CD14-positive monocyte (primary cell): ENCODE results near the gene PLXDC2. TPM values are rescaled to one million over a fixed set of nuclear protein-coding genes. Genes with fewer than 3 reads are reported as not detected.

ENCODE experiments used
- DNase-seq, 3 donors: peaks; one replicate each; pipeline ENCODE4 v3.0.0-alpha.2; 2011 to 2022
- H2AFZ ChIP-seq: 2 replicates; pipeline ENCODE4 v1.6.0; 2012; ENCODE audit warnings: mild to moderate bottlenecking, low read depth, low read length, inconsistent platforms; ENCODE audit not compliant: insufficient read depth, poor library complexity, severe bottlenecking
- H3K27ac ChIP-seq, 2 donors: 1 replicate in 1 of 2; 2 replicates in 1 of 2; pipeline ENCODE4 v1.5.1; 2012 to 2013; ENCODE audit warnings: low read length in 2 of 2, control low read depth in 1 of 2, inconsistent platforms in 1 of 2, low read depth in 1 of 2, mild to moderate bottlenecking in 1 of 2
- H3K27me3 ChIP-seq, 2 donors: one replicate each; pipeline versions ENCODE4 v1.6.0 to v1.6.1; 2011 to 2013; ENCODE audit warnings: low read length in 2 of 2; ENCODE audit not compliant: control insufficient read depth in 2 of 2, insufficient read depth in 2 of 2
- H3K36me3 ChIP-seq, 2 donors: replicated peaks in 1 of 2; 1 replicate in 1 of 2; 2 replicates in 1 of 2; pipeline versions ENCODE4 v1.5.1 to v1.6.1; 2012 to 2013; ENCODE audit warnings: low read length in 2 of 2, control low read depth in 1 of 2, inconsistent platforms in 1 of 2, mild to moderate bottlenecking in 1 of 2; ENCODE audit not compliant: insufficient read depth in 2 of 2, control insufficient read depth in 1 of 2
- H3K4me1 ChIP-seq, 2 donors: 1 replicate in 1 of 2; 2 replicates in 1 of 2; pipeline versions ENCODE4 v1.5.1 to v1.6.1; 2012 to 2013; ENCODE audit warnings: low read length in 2 of 2, control low read depth in 1 of 2, inconsistent platforms in 1 of 2, mild to moderate bottlenecking in 1 of 2, moderate library complexity in 1 of 2; ENCODE audit not compliant: insufficient read depth in 2 of 2, control insufficient read depth in 1 of 2
- H3K4me2 ChIP-seq: replicated peaks from 2 replicates; pipeline ENCODE3; 2012; ENCODE audit warnings: low read length, moderate library complexity, mild to moderate bottlenecking; ENCODE audit not compliant: poor library complexity, severe bottlenecking; ENCODE audit errors: extremely low read depth
- H3K4me3 ChIP-seq, 3 experiments: fragments of 200-600 bp in 1 of 3; sonication (generic) in 1 of 3; replicated peaks in 1 of 3; 1 replicate in 2 of 3; 2 replicates in 1 of 3; pipeline ENCODE4 v1.5.1; 2011 to 2013; ENCODE audit warnings: low read length in 3 of 3, mild to moderate bottlenecking in 3 of 3, control low read depth in 2 of 3, low read depth in 2 of 3, inconsistent platforms in 1 of 3, moderate library complexity in 1 of 3
- H3K79me2 ChIP-seq: 2 replicates; pipeline ENCODE4 v1.6.0; 2012; ENCODE audit warnings: mild to moderate bottlenecking, control low read depth, inconsistent platforms, low read length, moderate library complexity; ENCODE audit not compliant: insufficient read depth
- H3K9ac ChIP-seq: 2 replicates; pipeline ENCODE4 v1.6.0; 2017; ENCODE audit warnings: low read length, mild to moderate bottlenecking; ENCODE audit not compliant: insufficient read depth, poor library complexity, severe bottlenecking
- H3K9me3 ChIP-seq, 2 donors: replicated peaks in 1 of 2; 1 replicate in 1 of 2; 2 replicates in 1 of 2; pipeline versions ENCODE4 v1.5.1 to v1.6.1; 2012 to 2013; ENCODE audit warnings: low read length in 2 of 2, control low read depth in 1 of 2; ENCODE audit not compliant: control insufficient read depth in 1 of 2, insufficient read depth in 1 of 2
- H4K20me1 ChIP-seq: 2 replicates; pipeline ENCODE4 v1.6.0; 2012; ENCODE audit warnings: mild to moderate bottlenecking, low read length, control low read depth, moderate library complexity; ENCODE audit not compliant: insufficient read depth
- H3K27ac Mint-ChIP-seq, 7 donors: one replicate each; pipeline ENCODE4 v1.8.0; 2020; ENCODE audit warnings: mild to moderate bottlenecking in 7 of 7, mixed read lengths in 7 of 7, moderate library complexity in 6 of 7, inconsistent platforms in 2 of 7
- H3K27me3 Mint-ChIP-seq, 3 donors: one replicate each; pipeline ENCODE4 v1.8.0; 2021 to 2022; ENCODE audit warnings: low read depth in 3 of 3, mild to moderate bottlenecking in 3 of 3, mixed read lengths in 3 of 3, moderate library complexity in 3 of 3, inconsistent platforms in 1 of 3
- H3K36me3 Mint-ChIP-seq, 2 donors: one replicate each; pipeline ENCODE4 v1.8.0; 2020; ENCODE audit warnings: mixed read lengths in 2 of 2, inconsistent platforms in 1 of 2, mild to moderate bottlenecking in 1 of 2
- H3K4me1 Mint-ChIP-seq: one replicate; pipeline ENCODE4 v1.8.0; 2020; ENCODE audit warnings: mild to moderate bottlenecking, mixed read lengths
- H3K4me3 Mint-ChIP-seq, 2 donors: one replicate each; pipeline ENCODE4 v1.8.0; 2020; ENCODE audit warnings: mild to moderate bottlenecking in 2 of 2, mixed read lengths in 2 of 2, moderate library complexity in 1 of 2
- H3K9me3 Mint-ChIP-seq, 7 donors: one replicate each; pipeline ENCODE4 v1.8.0; 2020 to 2022; ENCODE audit warnings: mixed read lengths in 7 of 7, mild to moderate bottlenecking in 6 of 7, moderate library complexity in 6 of 7, inconsistent platforms in 2 of 7
- CTCF ChIP-seq: fragments of 200-600 bp; IDR thresholded peaks from one replicate; pipeline ENCODE4 v1.8.0; 2022; ENCODE audit warnings: antibody characterized with exemption, mild to moderate bottlenecking
- WGBS: methylation state at CpG from one replicate; pipeline ENCODE4 v1.1.5; 2013; ENCODE audit warnings: missing lambda C conversion rate; ENCODE audit not compliant: insufficient coverage; 5-methylcytosine and 5-hydroxymethylcytosine counted together
- intact Hi-C, 2 donors: fragments of 100-400 bp; cut with micrococcal nuclease; formaldehyde crosslinking; loops; one replicate each; pipeline versions ENCODE4 v1.15.0 to v1.15.1; 2023
- polyA plus RNA-seq, 3 donors: library from polyadenylated mRNA; depleted of rRNA in 1 of 3; unstranded in 2 of 3; stranded (reverse) in 1 of 3; fragments of 300-500 nt in 2 of 3; fragments of >200 nt in 1 of 3; fragmentation: Illumina TruSeq in 2 of 3; gene quantifications; 1 replicate in 2 of 3; 2 replicates in 1 of 3; pipeline ENCODE4 v1.2.3, GENCODE V29; 2012 to 2021

The PLXDC2 gene
- polyA plus RNA-seq, 3 donors, result 37.5 to 128 (median 93.6) TPM

- peaks cover 25 to 66% of the 10 kb centered on the region in 2 donors for H3K36me3 ChIP-seq
- no peak overlapping the region for H3K27ac ChIP-seq
- no peaks in the 10 kb centered on the region for H3K4me1 Mint-ChIP-seq
- TF ChIP-seq CTCF, result no peak
- no peak overlapping the region for H3K9ac ChIP-seq
- H3K4me3 Mint-ChIP-seq, result no peak overlapping the region
- peaks cover 0 to 10% (median 4%) of the 10 kb centered on the region in 7 donors for H3K9me3 Mint-ChIP-seq
- H2AFZ ChIP-seq, result no peak overlapping the region
- peaks cover 11% of the 10 kb centered on the region for H4K20me1 ChIP-seq
- no peaks in the 10 kb centered on the region for H3K4me1 ChIP-seq
- no peaks in the 10 kb centered on the region for H3K79me2 ChIP-seq
- intact Hi-C loops, result no loop called here
- WGBS, result no CpG with 5 or more reads among the region's 1 CpG
- H3K4me3 ChIP-seq, result no peak overlapping the region
- no peaks in the 10 kb centered on the region for H3K9me3 ChIP-seq
- no peak for DNase-seq
- no peaks in the 10 kb centered on the region for H3K27me3 Mint-ChIP-seq
- peaks cover 51 to 65% of the 10 kb centered on the region in 2 donors for H3K36me3 Mint-ChIP-seq
- H3K4me2 ChIP-seq, result no peak overlapping the region
- no peak overlapping the region for H3K27ac Mint-ChIP-seq
- H3K27me3 ChIP-seq, result no peaks in the 10 kb centered on the region
Measured at GRCh38 chr10:20240643-20241042, 424.4 kb downstream of the PLXDC2 start.

- H3K36me3 ChIP-seq, result peaks cover 66 to 93% of the 10 kb centered on the region in 2 donors
- no peak for TF ChIP-seq CTCF
- intact Hi-C loops, result no loop called here
- peaks cover 10% of the 10 kb centered on the region for H4K20me1 ChIP-seq
- no peak overlapping the region for H3K4me2 ChIP-seq
- no peak overlapping the region for H3K4me3 Mint-ChIP-seq
- H3K27me3 ChIP-seq, result no peaks in the 10 kb centered on the region
- H2AFZ ChIP-seq, result no peak overlapping the region
- H3K36me3 Mint-ChIP-seq, result peaks cover 68 to 78% of the 10 kb centered on the region in 2 donors
- DNase-seq, result no peak
- H3K9me3 Mint-ChIP-seq, result peaks cover 0 to 5% (median 0%) of the 10 kb centered on the region in 7 donors
- H3K9ac ChIP-seq, result no peak overlapping the region
- H3K9me3 ChIP-seq, result no peaks in the 10 kb centered on the region
- H3K4me3 ChIP-seq, result no peak overlapping the region
- no peak overlapping the region for H3K27ac ChIP-seq
- H3K27ac Mint-ChIP-seq, result peak overlapping the region in 1 of 7 donors; percentile 19
- H3K4me1 Mint-ChIP-seq, result no peaks in the 10 kb centered on the region
- 100% methylated on average over 2 of the region's 3 CpGs for WGBS
- H3K79me2 ChIP-seq, result no peaks in the 10 kb centered on the region
- no peaks in the 10 kb centered on the region for H3K4me1 ChIP-seq
- H3K27me3 Mint-ChIP-seq, result peaks cover 0 to 2% (median 0%) of the 10 kb centered on the region in 3 donors
Measured at GRCh38 chr10:20247454-20247853, 431.2 kb downstream of the PLXDC2 start.
